Measurements from ENCODE around the gene GSAP.
"Not testable (repeated sequence)": the region's sequence is repeated elsewhere in the genome, so short reads cannot be mapped to it uniquely, and the experiment has no call there.

The GSAP gene

GRCh38 chr7:77346441-77346840 is 69.7 kb downstream of the GSAP start:
- no peak for TF ChIP-seq CTCF (IDR thresholded peaks at IDR 0.05; ENCODE audit: low read length, missing control alignments)
- no peak for DNase-seq (ENCODE audit: low read depth)
- H3K4me3 ChIP-seq (replicated peaks; ENCODE audit: low read depth, low read length) = no peak overlapping the region

DNA sequence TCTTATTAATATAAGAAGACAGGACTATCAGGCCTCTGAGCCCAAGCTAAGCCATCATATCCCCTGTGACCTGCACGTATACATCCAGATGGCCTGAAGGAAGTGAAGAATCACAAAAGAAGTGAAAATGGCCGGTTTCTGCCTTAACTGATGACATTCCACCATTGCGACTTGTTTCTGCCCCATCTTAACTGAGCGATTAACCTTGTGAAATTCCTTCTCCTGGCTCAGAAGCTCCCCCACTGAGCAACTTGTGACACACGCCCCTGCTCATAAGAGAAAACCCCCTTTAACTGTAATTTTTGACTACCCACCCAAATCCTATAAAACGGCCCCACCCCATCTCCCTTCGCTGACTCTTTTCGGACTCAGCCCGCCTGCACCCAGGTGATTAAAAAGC is 70.7 kb downstream of the GSAP start:
- not testable (repeated sequence) for H3K4me3 ChIP-seq (replicated peaks; ENCODE audit: low read depth, low read length); DNase-seq (ENCODE audit: low read depth)

DNA sequence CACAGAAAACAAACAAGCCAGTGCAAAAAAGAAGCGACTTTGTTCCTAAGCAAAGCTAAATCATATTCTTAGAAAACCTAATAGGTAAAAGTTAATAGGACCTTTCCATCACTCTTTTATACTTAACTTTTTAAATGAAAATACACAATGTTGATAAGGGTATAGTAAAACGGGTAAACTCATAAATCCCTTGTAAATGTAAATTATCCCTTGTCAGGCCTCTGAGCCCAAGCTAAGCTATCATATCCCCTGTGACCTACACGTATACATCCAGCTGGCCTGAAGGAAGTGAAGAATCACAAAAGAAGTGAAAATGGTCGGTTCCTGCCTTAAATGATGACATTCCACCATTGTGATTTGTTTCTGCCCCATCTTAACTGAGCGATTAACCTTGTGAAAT is 76.4 kb downstream of the GSAP start:
- no peak for TF ChIP-seq CTCF (IDR thresholded peaks at IDR 0.05; ENCODE audit: low read length, missing control alignments)
- H3K4me3 ChIP-seq (replicated peaks; ENCODE audit: low read depth, low read length) = no peak overlapping the region
- DNase-seq (ENCODE audit: low read depth) = no peak

- DNase-seq (ENCODE audit: low read depth) = peak; percentile 65
Measured at GRCh38 chr7:77338883-77339629, 77.1 kb downstream of the GSAP start.

GRCh38 chr7:77338260-77338659 is 77.9 kb downstream of the GSAP start:
- TF ChIP-seq CTCF (IDR thresholded peaks at IDR 0.05; ENCODE audit: low read length, missing control alignments) = no peak
- H3K4me3 ChIP-seq (replicated peaks; ENCODE audit: low read depth, low read length) = no peak overlapping the region
- peak; percentile 22 for DNase-seq (ENCODE audit: low read depth)

More at GRCh38 chr7:77338883-77339629, 77.1 kb downstream of the GSAP start:
- no peak for TF ChIP-seq CTCF (IDR thresholded peaks at IDR 0.05; ENCODE audit: low read length, missing control alignments)
- no peak overlapping the region for H3K4me3 ChIP-seq (replicated peaks; ENCODE audit: low read depth, low read length)

GRCh38 chr7:77337456-77337990 is 78.6 kb downstream of the GSAP start:
- TF ChIP-seq CTCF (IDR thresholded peaks at IDR 0.05; ENCODE audit: low read length, missing control alignments) = no peak
- DNase-seq (ENCODE audit: low read depth) = no peak
- no peak overlapping the region for H3K4me3 ChIP-seq (replicated peaks; ENCODE audit: low read depth, low read length)

DNA sequence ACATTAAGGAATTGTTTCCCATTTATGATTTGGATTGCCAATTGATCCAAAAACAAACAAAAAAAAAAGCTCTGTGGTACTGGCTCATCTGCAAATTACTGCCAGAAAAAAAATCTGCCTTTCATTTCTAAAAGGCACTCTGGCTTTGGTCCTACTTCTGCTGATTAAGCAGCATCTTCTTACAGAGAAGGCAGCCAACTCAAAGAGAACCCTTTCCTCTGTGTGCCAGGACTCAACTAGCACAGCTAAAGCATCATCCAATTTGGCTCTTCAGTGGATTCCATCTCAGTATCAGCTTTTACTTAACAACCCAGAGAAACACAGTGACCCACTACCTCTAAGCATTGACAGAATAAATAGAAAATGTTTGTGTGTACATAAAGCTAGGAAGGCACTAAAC is 80.6 kb downstream of the GSAP start:
- DNase-seq (ENCODE audit: low read depth) = no peak
- H3K4me3 ChIP-seq (replicated peaks; ENCODE audit: low read depth, low read length) = no peak overlapping the region
- no peak for TF ChIP-seq CTCF (IDR thresholded peaks at IDR 0.05; ENCODE audit: low read length, missing control alignments)

- not testable (repeated sequence) for DNase-seq (ENCODE audit: low read depth); H3K4me3 ChIP-seq (replicated peaks; ENCODE audit: low read depth, low read length)
Measured at GRCh38 chr7:77334039-77334438, 82.1 kb downstream of the GSAP start.
